GM18858 (cell line): Measurements from ENCODE around the gene NEFH.
"Not testable (repeated sequence)": the region's sequence is repeated elsewhere in the genome, so short reads cannot be mapped to it uniquely, and the experiment has no call there.

Experiments
- ATAC-seq: cut with Tn5 transposase; IDR thresholded peaks from one replicate; pipeline ENCODE4 v1.9.1; 2021; ENCODE audit not compliant: unreplicated experiment

NEFH gene

DNA sequence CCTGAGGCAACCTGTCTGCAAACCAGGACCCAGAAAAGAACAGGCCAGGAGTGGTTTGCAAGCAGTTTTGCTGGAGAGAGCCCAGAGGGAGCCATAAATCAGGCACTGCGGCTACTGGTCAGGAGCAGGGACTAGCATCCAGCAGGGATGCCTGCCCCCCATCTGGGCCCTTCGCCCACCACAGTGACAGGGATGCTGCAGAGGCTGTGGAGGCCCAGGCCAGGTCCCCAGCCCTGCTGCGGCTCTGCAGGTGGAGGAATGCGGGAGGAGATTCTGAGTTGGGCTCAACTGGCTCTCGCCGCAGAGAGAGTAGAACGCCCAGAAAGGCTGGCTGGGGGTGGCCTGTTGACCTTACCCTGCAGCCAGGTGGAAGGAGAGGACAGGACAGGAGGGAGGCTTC is 16.4 kb upstream of the NEFH start:
- no peak for ATAC-seq

DNA sequence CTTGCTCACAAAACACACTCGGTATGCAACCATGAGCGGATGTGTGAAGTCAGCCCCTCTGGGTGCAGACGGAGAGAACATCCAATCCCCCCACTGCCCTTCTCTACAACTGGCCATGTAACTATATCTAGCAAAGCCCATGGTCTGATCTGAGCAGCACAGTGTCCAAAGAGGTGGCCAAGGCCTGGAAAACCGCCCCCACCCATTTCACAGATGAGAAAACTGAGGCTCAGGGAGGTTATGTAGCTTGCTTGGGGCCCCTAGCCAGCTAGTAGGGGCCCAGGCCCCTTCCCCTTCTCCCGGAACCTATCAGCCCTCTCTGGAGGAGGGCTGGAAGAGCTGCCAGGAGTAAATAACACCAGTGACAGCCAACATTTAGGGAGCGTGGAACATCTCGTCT is 15.4 kb upstream of the NEFH start:
- no peak for ATAC-seq

GRCh38 chr22:29469755-29470154 is 10.3 kb upstream of the NEFH start:
- no peak for ATAC-seq

DNA sequence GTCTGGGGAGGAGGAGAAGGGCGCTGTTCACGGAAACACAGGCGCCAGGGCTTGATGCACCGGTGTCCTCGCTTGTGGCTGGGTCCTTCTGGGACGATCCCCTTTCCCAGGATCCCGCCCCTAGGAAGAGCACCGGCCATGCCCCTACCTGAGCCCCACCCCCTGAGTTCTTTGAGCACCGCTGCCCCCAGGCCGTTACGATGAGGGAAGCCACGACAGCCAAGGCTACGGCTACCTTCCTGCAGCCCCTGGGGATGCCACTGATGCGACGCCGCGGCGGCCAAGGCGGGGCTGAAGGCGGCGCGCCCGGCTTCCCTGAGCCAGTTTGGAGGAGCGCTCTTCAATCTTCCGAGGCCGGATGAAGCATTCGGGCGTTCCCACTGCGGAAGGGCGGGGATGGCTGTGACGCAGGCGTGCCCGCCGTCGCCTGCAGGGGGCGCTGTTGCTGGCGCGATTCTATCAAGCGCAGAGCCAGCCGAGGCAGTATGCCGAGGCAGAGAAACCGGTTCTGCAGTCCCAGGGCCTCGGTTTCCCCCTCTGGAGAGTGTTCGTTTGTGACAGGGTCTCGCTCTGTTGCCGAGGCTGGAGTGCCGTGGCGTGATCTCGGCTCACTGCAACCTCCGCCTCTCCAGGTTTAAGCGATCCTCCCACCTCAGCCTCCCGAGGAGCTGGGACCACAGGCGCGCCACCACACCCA is 9.7 kb upstream of the NEFH start:
- ATAC-seq, result no peak

- ATAC-seq, result no peak
Observed at GRCh38 chr22:29473001-29473400, 7.0 kb upstream of the NEFH start.

DNA sequence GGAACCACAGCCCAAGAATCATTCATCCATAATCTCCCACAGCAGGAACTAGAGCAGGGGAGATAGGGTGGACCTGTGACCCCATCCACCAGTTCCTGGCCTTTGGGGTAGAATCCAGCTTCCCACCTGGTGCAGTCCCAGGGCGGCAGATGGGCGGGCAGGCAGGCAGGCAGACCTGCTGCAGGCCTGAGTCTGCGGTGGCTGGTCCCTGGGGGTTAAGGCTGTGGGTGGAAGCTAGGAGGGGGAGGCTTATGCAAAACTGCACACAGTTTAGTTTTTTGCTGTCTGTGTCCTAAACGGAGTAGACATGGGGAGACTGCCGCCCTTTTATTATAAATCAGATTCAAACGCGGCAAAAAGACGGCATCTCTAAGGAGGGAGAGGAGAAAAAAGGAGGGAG is 4.5 kb upstream of the NEFH start:
- no peak for ATAC-seq

DNA sequence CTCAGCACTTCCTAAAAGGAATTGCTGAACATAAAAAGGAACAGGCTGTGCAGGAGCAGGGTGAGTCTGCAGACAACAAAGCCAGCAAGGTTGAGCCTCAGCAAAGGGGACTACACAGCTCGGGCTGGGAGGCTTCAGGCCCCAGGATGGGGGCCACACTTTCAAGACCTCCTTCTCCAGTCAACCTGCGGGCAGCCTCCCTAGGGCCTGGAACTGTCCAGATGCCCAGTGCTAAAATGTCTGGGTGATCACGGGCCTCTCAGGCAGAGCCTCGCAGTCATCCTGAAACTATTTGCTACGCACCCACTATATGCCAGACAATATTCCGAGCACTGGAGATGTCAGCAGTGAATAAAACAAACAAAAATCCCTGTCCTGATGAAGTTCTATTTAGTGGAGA is 3.9 kb upstream of the NEFH start:
- no peak for ATAC-seq

GRCh38 chr22:29477723-29478318 is 2.2 kb upstream of the NEFH start:
- no peak for ATAC-seq

DNA sequence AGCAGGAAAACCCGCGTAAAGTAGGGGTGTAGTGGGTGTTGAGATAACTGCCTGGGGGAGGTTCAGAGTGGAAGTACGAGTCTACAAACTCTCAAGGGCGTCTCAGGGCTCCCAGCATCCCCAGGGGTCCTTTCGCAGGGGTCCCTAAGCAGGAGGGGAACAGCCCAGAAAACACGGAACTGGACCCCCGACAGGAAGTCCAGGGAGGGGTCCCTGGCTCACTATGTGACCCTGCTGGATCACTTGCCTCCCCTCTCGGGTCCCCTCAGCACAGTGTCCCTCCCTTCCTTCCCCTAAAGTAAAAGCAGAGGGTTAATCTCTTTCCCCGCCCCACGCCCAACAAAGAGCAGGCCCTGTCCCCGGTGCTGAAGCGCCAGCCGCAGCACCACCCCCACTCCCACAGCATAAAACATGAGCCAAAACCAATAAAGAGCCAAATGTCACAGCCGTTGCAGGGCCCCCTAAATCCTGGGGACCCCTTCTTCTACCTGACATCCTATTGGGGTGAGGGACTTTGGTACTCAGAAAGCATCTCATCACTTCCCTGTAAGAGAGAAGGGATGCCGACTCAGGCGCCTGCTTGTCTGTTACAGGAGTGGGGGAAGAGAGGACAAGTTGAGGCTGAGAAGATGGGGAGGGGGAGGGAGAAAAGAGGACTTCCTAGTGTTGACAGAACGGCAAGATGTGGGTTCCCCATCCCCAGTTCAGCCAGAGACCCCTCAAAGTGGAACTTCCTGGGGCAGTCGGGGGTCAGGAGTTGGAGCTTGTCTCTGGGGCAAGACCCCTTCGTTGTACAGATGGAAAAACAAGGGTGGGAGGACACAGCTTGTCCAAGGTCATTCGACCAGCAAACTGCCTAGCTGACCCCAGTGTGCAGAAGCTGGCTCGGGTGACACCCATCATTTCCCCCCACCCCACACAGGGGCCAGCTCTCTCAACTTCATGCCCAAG is 1.4 kb upstream of the NEFH start:
- ATAC-seq, result no peak

DNA sequence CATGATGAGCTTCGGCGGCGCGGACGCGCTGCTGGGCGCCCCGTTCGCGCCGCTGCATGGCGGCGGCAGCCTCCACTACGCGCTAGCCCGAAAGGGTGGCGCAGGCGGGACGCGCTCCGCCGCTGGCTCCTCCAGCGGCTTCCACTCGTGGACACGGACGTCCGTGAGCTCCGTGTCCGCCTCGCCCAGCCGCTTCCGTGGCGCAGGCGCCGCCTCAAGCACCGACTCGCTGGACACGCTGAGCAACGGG is 169 bp downstream of the NEFH start:
- ATAC-seq, result no peak

- ATAC-seq, result no peak
Observed at GRCh38 chr22:29480512-29481264, 670 bp downstream of the NEFH start.

DNA sequence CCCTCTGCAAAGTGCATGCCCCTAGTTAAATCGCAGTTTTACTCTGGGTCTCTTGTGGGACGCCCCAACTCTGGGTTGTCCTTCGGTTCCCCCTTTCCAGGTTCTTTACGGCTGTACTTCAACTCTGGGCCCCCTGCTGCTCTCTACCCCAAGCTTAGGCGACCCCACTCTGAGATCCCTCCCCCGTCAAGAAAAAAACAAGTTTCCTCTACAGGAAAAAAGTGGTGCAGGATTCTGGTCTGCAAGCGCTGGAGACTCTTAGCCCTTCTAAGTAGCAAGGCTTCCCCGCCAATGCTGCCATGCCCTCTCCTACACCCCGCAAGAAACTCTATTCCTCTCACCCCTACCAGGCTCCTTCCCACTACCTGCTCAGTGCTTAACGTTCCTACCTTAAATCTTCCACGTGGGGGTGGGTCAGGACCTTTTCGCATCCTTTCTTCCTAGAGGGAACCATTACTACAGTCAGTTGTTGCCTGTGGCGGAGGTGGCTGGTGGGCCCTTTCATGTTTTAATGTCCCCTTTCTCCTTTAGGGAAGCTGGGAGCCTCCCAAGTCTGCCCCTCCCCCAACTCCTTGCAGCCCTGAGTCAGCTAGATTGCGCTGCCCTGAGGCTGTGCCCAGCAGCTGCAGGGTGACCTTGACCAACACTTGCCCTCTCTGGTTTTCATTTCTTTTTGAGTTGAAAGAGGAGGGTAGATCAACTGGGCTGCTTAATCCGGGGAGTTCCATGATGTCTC is 1.4 kb downstream of the NEFH start:
- ATAC-seq, result no peak

- no peak for ATAC-seq
Observed at GRCh38 chr22:29482253-29482652, 2.2 kb downstream of the NEFH start.

DNA sequence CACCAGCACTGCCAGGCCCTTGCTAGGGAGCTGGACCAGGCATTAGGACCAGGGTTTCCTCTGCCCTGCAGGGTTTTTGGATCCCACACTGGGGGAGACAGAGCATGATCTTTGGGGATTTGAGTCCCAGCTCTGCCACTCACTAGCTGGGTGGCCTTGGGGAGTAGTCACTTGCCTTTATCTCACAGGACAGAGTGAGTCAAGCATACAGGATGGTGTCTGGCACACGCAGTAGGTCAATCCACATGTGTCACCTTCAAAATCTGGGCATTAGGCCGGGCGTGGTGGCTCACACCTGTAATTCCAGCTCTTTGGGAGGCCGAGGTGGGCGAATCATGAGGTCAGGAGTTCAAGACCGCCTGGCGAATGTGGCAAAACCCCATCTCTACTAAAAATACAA is 2.7 kb downstream of the NEFH start:
- no peak for ATAC-seq

DNA sequence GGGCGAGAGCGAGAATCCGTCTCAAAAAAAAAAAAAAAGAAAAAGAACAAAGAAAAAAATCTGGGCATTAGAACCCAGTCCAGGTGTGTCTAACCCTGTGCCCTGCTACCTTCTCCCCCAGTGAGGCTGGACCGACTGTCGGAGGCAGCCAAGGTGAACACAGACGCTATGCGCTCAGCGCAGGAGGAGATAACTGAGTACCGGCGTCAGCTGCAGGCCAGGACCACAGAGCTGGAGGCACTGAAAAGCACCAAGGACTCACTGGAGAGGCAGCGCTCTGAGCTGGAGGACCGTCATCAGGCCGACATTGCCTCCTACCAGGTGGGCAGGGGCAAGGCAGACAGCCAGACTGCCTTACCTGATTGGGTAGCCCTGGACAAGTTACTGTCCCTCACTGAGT is 3.2 kb downstream of the NEFH start:
- no peak for ATAC-seq

DNA sequence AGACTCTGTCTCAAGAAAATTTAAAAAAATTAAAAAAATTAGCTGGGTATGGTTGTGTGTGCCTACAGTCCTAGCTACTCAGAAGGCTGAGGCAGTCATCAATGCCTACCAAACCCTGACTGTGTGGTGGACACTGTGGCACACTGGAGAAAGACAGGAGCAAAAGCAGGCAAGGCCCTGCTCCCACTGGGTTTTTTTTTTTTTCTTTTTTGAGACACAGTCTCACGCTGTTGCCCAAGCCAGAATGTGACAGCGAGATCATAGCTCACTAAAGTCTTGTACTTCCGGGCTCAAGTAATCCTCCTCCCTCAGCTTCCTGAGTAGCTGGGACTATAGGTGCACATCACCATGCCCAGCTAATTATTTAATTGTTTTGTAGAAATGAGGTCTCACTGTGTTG is 4.6 kb downstream of the NEFH start:
- ATAC-seq, result no peak

GRCh38 chr22:29485448-29485847 is 5.4 kb downstream of the NEFH start:
- no peak for ATAC-seq

DNA sequence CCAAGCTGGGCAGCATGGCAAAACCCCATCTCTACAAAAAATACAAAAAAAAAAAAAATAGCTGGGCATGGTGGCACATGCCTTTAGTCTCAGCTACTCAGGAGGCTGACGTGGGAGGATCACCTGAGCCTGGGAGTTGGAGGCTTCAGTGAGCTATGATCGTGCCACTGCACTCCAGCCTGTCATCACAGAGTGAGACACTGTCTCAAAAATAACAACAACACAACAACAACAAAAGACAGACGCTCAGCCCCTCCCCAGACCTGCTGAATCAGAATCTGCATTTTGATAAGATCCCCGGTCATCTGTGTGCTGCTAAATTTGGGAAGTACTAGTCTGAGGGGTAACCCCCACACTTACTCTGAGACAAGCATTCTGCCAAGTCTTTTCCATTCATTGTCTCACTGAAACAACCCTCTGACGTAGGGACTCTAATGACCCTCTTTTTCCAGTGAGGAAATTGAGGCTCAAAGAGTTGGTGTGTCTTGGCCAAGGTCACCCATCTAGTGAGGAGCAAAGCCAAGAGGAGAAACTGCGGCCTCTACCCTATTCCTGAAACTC is 7.5 kb downstream of the NEFH start:
- no peak for ATAC-seq

DNA sequence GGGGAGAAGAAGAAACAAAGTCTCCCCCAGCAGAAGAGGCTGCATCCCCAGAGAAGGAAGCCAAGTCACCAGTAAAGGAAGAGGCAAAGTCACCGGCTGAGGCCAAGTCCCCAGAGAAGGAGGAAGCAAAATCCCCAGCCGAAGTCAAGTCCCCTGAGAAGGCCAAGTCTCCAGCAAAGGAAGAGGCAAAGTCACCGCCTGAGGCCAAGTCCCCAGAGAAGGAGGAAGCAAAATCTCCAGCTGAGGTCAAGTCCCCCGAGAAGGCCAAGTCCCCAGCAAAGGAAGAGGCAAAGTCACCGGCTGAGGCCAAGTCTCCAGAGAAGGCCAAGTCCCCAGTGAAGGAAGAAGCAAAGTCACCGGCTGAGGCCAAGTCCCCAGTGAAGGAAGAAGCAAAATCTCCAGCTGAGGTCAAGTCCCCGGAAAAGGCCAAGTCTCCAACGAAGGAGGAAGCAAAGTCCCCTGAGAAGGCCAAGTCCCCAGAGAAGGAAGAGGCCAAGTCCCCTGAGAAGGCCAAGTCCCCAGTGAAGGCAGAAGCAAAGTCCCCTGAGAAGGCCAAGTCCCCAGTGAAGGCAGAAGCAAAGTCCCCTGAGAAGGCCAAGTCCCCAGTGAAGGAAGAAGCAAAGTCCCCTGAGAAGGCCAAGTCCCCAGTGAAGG is 9.2 kb downstream of the NEFH start:
- ATAC-seq, result not testable (repeated sequence)

GRCh38 chr22:29491012-29491411 is 11.0 kb downstream of the NEFH start:
- ATAC-seq, result no peak
